GM19455 (cell line): ENCODE measurements around the gene MACIR.
A peak's percentile ranks its signal among the peaks of the same experiment; 100 is the strongest.
"Not testable (repeated sequence)": the region's sequence is repeated elsewhere in the genome, so short reads cannot be mapped to it uniquely, and the experiment has no call there.

ENCODE experiments used
- ATAC-seq: cut with Tn5 transposase; IDR thresholded peaks from one replicate; pipeline ENCODE4 v1.9.1; 2021; ENCODE audit not compliant: unreplicated experiment

MACIR gene

GRCh38 chr5:103258368-103258956 lies at the start of gene MACIR:
TSS of gene MACIR (plus strand) at chr5:103258763. CDS start at chr5:103275920, 17,157 bp downstream.
- peak; percentile 73 for ATAC-seq

GRCh38 chr5:103209065-103209464 lies 49.5 kb upstream of the MACIR start:
- ATAC-seq: no peak

DNA sequence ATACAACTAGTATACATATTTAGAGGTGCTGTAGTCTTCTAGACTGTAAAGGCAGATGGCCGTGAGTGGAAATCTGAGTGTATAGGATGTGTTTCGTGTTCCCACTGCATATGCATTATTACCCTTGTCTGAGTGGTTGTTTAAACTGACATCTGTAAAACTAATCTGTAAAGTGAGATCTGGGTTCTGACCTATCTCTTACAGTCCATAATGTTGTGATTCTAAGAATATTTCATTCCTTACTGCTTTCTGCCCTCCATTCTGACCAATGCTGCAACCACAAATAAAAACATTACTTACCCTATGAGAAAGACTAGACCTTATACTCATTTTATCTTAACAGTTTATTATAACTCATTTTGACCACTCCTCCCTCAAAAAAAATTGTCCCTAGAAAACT lies 47.6 kb upstream of the MACIR start:
- ATAC-seq: no peak

DNA sequence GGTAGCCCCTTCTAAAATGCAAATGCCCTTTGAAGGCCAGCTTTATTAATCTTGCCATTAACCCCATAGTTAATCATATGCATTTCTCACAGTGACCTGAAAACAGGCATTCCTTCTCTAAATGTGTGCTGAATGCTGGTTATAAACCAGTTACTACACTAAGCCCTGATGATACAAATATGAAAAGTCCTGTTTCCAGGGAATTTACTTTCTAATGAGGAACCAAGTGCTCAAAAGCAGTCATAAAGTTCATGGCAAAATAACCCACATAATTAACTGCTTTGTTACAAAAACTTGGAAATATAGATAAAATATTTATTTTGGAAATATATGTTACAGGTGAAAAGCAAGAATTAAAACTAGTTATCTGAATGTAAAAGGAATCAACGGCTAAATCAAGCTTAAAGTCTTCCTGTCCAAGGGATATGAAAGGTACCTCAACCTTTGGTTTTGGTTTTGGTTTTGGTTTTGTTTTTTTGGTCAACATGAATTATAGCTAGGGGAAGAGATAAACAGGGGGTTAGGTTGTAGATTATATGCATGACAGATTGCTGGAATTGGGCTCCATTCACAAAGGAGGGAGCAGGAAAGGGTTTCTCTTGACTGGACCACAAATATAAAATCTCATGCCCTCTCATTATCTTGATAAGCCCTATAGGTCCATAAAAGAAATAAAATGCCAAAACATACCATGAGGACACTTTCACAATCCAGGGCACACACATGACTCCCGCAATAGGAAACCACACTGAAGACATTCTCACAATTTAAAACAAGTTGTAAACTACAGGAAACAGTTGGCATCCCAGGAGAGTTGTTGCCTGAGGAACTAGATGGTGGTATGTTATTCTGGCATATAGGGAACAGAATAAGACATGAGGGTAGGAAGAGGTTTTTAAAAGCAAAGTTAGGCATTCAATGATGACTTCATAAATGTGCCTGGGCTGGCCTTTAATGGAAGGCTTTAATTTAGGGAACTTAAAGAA lies 46.7 kb upstream of the MACIR start:
- ATAC-seq: peak; percentile 74

- ATAC-seq: no peak
Measured at GRCh38 chr5:103216137-103216536, 42.4 kb upstream of the MACIR start.

DNA sequence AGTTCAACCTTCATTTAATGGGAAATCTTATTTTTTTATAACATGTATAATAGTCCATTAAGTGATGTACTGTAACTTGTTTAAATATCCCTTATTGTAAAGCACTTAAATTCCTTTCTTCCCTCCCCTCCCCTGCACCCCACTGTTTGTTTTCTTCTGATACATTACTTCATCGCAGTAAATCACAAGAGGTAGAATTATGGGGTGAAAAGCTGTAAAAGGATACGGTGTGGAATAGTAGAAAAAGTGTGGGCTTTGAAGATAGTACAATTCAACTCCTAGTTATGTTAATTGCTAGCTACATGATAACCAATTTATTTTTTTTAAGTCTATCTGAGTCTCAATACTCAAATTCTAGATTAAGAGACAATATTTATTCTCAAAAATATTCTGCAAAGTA lies 41.9 kb upstream of the MACIR start:
- ATAC-seq: no peak

DNA sequence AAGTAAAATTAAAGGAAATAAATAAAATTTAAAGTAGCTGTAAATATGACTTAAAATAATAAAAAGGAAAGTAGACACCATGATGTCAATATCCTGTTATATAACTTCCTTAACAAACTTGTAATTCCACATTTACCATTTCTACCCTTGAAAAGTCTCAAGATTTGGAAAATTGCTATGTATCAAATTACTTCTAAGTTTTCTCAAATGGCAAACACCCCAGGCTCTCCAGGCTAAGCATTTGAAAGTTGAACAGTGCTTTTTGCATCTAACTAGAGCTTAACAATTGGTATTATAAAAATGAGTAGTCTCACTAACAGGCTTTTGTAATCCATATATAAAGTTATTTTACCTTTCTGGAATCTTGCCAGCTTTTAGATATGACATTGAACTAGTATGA lies 41.5 kb upstream of the MACIR start:
- no peak for ATAC-seq

- no peak for ATAC-seq
Measured at GRCh38 chr5:103218164-103218563, 40.4 kb upstream of the MACIR start.

DNA sequence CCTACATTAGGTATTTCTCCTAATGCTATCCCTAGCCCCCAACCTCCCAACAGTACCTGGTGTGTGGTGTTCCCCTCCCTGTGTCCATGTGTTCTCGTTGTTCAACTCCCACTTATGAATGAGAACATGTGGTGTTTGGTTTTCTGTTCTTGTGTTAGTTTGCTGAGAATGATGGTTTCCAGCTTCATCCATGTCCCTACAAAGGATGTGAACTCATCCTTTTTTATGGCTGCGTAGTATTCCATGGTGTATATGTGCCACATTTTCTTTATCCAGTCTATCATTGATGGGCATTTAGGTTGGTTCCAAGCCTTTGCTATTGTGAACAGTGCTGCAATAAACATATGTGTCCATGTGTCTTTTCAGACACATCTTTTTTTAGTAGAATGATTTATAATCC lies 39.5 kb upstream of the MACIR start:
- ATAC-seq: not testable (repeated sequence)

DNA sequence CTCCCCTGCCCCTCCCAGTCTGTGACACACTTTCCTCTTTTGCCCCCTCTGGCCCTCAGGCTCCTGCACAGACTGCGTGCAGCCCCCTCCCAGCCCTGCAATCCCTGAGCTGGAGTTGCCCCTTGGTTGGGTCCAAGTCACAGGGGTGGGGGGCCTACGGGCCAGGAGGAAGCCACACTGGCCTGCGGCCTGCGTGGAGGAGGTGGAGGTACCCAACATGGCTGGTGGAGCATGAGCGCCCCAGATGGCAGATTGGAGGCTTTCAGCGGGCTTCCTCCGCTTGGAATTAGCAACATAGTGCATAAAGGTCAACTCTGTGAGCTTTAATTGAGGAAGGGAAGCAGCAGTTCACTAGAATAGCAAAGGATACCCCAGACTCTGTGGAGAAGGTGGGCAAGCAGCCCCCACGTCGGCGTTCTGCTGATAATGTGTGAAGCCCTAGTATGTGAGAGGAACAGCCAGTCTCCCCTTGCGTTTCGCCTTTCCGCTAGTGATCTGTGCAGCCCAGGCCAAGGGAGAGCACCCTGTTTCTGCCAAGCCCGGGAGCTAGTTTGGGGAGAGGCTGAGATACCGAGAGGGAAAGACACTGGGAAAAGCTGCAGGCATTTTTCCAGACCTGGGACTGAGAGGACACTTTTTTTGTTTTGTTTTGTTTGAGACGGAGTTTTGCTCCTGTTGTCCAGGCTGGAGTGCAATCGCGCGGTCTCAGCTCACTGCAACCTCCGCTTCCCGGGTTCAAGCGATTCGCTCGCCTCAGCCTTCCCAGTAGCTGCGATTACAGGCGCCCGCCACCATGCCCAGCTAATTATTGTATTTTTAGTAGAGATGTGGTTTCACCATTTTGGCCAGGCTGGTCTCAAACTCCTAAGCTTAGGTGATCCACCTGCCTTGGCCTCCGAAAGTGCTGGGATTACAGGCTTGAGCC lies 35.3 kb upstream of the MACIR start:
- no peak for ATAC-seq

GRCh38 chr5:103224118-103224893 lies 34.3 kb upstream of the MACIR start:
- peak; percentile 96 for ATAC-seq

DNA sequence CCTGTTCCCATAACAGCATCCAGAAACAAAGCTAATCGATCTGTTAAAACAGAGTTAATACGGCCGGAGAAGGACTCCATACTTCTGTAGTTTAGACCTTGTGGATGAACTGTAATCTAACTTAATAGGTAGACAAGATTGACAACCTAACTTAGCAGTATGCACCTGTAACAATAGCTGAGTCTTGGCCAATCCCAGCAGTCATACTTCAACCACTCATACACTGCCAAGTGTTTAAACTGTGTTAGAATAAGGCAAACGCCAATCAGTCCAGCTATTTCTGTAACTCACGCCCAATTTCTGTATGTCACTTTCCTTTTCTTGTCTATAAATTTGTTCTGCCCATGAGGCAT lies 33.7 kb upstream of the MACIR start:
- no peak for ATAC-seq

DNA sequence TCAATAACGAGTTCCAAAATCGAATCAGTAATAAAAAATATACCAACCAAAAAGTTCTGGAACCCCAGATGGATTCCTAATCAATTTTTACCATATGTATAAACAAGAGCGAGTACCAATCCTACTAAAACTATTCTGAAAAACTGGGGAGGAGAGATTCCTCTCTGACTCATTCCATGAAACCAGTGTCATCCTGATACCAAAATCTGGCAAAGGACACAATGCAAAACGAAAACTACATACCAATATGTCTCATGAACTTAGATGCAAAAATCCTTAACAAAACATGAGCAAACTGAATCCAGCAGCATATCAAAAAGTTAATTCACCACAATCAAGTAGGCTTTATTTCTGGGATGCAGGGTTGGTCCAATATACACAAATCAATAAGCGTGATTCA lies 30.5 kb upstream of the MACIR start:
- no peak for ATAC-seq

DNA sequence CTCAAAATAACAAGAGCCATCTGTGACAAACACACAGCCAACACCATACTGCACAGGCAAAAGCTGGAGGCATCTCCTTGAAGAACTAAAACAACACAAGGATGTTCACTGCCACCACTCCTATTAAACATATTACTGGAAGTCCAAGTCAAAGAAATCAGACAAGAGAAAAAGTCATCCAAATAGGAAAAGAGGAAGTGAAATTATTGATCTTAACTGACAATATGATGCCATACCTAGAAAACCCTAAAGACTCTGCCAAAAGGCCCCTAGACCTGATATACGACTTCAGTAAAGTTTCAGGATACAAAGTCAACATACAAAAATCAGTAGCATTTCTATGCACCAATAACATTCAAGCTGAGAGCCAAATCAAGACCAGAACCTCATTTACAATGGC lies 30.0 kb upstream of the MACIR start:
- ATAC-seq: no peak

DNA sequence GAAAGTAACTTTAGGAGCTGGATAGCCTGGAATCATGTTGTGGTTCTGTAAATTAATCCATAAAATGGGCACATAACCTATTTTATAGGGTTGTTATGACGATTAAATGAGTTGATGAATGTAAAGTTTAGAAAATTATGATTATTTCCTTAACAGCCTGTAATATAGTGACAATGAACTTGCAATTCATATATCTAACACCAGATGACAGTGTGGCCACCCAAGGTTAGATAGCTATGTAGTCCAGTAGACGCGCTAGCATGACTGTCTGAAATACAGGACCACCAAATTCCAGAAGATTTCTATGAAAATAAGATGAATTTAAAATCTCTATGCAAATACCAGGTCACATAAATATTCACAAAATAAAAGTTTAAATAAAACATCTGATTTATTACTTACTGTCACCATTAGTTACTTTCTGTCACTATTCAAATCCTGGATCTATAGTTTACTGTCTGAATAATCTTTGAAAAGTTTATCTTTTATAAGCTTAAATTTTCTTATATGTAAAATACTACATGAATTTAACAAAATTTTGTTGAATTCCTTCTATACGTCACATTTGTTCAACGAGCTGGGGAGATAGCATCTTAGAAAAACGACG lies 26.1 kb upstream of the MACIR start:
- peak; percentile 70 for ATAC-seq

- ATAC-seq: no peak
Measured at GRCh38 chr5:103234239-103234975, 24.2 kb upstream of the MACIR start.

DNA sequence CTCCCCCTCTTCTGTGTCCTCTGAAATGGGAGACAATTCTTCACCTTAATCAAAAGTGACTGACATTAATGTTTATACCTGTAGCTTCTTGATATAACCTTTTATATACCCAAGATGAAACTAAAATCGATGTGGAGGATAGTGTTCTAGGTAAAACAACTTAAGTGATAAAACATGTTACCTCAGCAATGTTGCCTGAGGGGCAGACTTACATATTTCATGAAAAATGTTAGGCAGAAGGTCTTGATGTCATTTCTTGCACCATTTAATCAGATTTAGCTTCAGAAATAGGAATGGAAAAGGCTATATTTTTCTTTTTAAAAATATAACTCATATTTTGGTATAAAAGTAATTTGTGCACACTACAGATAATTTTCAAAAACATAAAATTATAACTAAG lies 22.7 kb upstream of the MACIR start:
- ATAC-seq: no peak

DNA sequence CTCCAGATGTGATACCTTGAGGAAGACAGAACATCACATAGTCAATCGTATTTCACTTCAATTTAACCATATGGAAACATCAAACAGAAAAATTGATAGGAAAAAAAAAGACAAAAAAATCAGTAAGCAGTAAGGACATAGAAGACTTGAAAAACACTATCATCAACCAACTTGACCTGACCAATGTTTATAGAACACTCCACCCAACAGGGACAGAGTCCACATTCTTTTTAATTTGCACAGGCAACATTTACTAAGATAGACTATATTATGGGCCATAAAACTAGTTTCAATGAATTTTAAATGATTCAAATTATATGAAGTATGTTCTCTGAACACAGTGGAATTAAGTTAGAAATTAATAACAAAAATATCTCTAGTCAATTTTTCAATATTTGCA lies 20.8 kb upstream of the MACIR start:
- no peak for ATAC-seq

GRCh38 chr5:103243665-103244064 lies 14.9 kb upstream of the MACIR start:
- no peak for ATAC-seq

DNA sequence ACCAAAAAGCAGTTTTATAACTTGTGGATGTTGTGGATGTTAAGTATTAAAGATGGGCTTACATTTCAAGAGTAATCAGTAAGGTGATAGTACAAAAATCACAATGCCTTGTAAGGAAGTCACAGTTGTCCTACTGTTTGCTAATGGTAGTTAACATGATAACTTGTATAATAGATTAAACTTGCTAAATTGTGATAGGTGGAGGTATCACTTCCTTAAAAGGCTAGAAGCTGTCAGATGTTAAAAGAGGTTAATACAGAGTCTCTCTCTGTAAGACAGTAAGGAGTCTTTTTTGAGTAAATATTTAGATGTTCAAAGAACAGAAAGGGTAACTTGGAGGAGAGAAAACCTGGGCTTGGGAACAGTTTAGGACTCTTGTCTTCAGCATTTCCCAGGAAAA lies 14.2 kb upstream of the MACIR start:
- ATAC-seq: no peak
